Measurements from ENCODE around the gene SLC46A1.

The SLC46A1 gene

DNA sequence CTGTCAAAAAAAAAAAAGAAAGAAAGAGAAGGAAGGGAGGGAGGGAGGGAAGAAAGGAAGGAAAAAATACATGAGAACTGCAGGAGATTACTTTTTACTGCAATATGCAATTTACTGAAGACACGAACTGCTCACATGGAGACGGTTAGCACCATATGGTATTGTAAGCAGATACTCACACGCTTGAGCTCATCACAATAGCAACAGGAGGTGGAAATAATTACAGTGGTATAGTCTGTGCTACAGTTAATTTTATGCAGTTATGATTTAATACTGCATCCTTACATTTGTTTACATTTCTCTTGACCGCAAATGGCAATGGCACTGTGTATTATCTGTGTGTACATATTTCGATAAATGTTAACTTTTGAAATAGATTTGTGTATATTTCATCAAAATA lies 21.4 kb upstream of the SLC46A1 start:
- no peak for DNase-seq (ENCODE audit: low read depth)
- TF ChIP-seq CTCF (IDR thresholded peaks at IDR 0.05; ENCODE audit: control insufficient read depth, extremely low read depth, insufficient read depth), result no peak
- no peak overlapping the region for H3K4me3 ChIP-seq (ENCODE audit: low read depth, low read length)

GRCh38 chr17:28426081-28426519 lies 20.1 kb upstream of the SLC46A1 start:
- no peak for DNase-seq (ENCODE audit: low read depth)
- TF ChIP-seq CTCF (IDR thresholded peaks at IDR 0.05; ENCODE audit: control insufficient read depth, extremely low read depth, insufficient read depth), result 0 out of 2 replicates have a peak, but pooled peaks have one; percentile 18

GRCh38 chr17:28425206-28425605 lies 19.2 kb upstream of the SLC46A1 start:
- TF ChIP-seq CTCF (IDR thresholded peaks at IDR 0.05; ENCODE audit: control insufficient read depth, extremely low read depth, insufficient read depth), result no peak
- H3K4me3 ChIP-seq (ENCODE audit: low read depth, low read length), result no peak overlapping the region
- no peak for DNase-seq (ENCODE audit: low read depth)

More at GRCh38 chr17:28426081-28426519, 20.1 kb upstream of the SLC46A1 start:
- no peak overlapping the region for H3K4me3 ChIP-seq (ENCODE audit: low read depth, low read length)

GRCh38 chr17:28421787-28422305 lies 15.8 kb upstream of the SLC46A1 start:
- no peak for TF ChIP-seq CTCF (IDR thresholded peaks at IDR 0.05; ENCODE audit: control insufficient read depth, extremely low read depth, insufficient read depth)
- DNase-seq (ENCODE audit: low read depth), result no peak
- no peak overlapping the region for H3K4me3 ChIP-seq (ENCODE audit: low read depth, low read length)

DNA sequence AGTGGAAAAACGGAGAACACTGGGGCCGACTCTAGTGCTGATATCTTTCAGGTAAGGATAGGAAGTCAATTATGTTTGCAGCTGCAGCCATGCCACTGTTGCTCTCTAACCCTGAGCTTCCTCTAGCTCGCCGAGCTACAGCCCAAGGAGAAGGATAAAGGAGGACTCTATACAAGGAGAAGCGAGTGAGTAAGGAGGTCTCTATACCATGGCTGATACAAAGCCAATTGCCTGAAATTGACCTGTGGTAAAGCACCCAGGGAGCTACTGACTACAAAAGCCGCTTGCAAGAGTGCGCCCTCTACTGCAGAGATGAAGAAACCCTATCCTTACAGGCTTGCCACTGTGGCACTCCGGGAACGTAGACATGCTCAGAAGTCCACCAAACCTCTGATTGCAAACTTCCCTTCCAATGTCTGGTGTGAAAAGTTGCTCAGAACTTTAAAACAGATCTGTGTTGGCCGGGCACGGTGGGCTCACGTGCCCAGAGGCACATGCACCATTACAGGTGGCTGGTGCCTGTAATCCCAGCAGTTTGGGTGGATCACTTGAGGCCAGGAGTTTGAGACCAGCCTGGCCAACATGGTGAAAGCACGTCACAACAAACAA lies 10.8 kb upstream of the SLC46A1 start:
- H3K4me3 ChIP-seq (ENCODE audit: low read depth, low read length), result no peak overlapping the region
- peak; percentile 69 for TF ChIP-seq CTCF (IDR thresholded peaks at IDR 0.05; ENCODE audit: control insufficient read depth, extremely low read depth, insufficient read depth)
- DNase-seq (ENCODE audit: low read depth), result peak; percentile 10

GRCh38 chr17:28415886-28416285 lies 9.9 kb upstream of the SLC46A1 start:
- no peak overlapping the region for H3K4me3 ChIP-seq (ENCODE audit: low read depth, low read length)
- no peak for DNase-seq (ENCODE audit: low read depth)
- no peak for TF ChIP-seq CTCF (IDR thresholded peaks at IDR 0.05; ENCODE audit: control insufficient read depth, extremely low read depth, insufficient read depth)

- no peak overlapping the region for H3K4me3 ChIP-seq (ENCODE audit: low read depth, low read length)
- no peak for DNase-seq (ENCODE audit: low read depth)
- no peak for TF ChIP-seq CTCF (IDR thresholded peaks at IDR 0.05; ENCODE audit: control insufficient read depth, extremely low read depth, insufficient read depth)
Observed at GRCh38 chr17:28413804-28414203, 7.8 kb upstream of the SLC46A1 start.
